HG02970 (cell line): ENCODE data around the gene PTPRJ.

ENCODE experiments used
- ATAC-seq: cut with Tn5 transposase; IDR thresholded peaks from one replicate; pipeline ENCODE4 v1.9.1; 2021; ENCODE audit warnings: mild to moderate bottlenecking, moderate library complexity, moderate number of reproducible peaks; ENCODE audit not compliant: unreplicated experiment, low FRiP score

Gene PTPRJ

DNA sequence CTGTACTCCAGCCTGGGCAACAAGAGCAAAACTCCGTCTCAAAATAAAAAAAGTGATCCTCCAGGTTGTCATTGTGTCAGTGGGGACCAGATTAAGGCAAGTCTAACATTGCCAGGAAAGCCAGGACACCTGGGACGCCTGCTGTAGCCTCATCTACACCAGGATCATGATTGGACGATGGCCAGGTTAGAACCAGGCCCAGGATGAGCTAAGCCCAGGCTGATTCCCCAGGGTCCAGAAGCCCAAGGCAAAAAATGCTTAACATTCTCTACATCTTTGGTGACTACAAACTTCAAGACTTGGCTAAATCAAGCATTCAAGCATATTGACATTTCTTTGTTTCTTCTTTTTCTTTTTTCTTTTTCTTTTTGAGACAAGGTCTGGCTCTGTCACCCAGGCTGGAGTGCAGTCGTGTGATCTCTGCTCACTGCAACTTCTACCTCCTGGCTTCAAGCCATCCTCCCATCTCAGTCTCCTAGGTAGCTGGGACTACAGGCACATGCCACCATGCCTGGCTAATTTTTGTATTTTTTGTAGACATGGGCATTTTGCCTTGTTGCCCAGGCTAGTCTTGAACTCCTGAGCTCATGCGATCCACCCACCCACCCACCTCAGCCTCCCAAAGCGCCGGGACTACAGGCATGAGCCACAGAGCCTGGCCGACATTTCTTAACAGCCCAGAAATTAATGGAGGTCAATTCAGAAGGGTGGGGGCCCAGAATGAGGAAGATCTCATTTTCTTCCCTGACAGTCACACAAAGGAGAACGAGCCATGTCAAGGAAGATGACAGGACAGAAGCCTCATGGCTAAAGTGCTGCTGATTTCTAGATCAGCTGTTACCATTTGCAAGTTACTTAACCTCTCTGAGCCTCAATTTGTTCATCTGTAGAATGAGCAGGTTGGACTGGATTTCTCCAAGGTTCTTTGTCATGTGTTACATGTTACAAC, 12.5 kb upstream of the PTPRJ start:
- ATAC-seq: no peak

DNA sequence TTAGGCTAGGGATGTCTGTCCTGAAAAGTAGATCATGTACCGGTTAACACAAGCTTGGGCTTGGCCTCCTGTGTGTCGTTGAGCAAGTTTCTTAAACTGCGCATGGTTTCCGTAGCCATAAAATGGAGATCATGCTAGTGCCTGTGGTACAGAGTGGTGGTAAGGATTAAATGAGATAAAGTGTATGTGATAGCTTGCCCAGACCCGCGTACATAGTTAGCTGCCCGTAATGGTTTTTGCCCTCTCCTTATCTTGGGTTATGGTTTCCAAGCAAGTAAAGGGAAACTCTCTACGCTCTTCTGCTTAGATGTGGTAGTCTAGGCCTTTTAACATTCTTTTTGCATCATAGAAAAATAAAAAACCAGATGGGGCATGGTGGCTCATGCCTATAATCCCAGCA, 11.0 kb upstream of the PTPRJ start:
- ATAC-seq: no peak

DNA sequence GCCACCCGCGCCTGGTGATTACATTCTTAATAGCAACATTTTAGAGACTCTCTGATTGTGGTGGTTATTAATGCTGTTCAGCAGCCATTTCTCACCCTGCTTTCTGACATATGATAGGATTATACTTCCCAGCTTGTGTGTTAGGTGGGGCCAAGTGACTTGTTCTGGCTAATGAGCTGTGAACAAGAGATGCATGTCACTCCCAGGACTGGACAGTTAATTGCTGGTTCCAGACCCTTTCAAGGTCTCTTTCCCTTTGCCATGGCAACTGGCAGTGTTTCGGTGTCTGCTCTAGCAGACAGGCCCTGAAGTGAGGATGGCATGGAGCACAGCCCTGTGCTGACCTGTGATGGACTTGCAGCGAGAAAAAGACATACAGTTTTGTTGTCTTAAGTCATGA, 8.9 kb upstream of the PTPRJ start:
- no peak for ATAC-seq

DNA sequence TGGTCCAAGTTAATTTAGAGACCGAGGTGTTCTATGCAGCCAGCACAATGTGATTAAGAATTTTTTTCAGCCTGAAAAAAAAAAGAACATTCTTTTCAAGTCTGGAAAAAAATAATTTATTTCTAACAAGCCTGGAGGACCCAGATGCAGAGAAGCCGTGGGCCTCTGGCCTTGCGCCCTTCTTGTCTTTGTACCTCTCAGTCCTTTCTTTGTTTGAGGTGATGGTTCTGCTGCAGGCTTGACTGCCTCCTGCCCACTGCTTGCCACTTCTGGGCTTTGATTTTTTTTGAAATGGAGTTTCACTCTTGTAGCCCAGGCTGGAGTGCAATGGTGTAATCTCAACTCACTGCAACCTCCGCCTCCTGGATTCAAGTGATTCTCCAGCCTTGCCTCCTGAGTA, 7.2 kb upstream of the PTPRJ start:
- no peak for ATAC-seq

DNA sequence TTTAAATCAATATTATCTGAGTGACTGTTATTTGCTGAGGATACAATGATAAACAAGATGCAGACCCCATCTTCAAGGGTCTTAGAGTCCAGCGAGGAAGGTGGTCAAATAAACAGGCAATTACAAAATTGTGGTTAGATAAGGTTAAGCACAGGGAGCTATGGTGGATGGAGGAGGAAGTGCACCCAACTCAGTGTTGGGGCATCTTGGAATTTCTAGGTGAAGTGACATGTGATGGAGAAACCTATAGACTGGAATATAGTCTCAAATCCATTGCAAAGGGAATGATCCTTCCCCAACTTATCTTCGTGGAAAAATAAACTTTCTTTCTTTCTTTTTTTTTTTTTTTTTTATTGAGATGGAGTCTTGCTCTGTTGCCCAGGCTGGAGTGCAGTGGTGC, 3.4 kb upstream of the PTPRJ start:
- no peak for ATAC-seq

DNA sequence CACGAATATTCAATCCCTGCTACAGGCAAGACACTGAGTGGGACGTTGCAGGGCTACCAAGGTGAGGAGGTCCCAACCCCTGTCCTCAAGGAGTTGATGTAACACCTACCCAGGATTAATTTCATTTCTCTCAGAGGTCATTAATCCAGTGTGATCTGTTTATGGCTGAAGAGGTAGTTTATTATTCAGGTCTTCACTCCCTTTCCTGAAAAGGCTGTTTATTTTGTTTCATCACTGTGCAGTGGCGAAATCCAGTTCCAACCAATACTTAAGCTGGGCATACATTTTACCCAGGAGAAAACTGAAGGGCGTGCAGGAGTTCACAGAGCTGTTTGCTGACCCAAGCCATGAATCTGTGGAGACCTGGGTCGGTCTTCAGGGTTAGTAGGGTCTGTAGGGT, 2.7 kb upstream of the PTPRJ start:
- ATAC-seq: no peak

DNA sequence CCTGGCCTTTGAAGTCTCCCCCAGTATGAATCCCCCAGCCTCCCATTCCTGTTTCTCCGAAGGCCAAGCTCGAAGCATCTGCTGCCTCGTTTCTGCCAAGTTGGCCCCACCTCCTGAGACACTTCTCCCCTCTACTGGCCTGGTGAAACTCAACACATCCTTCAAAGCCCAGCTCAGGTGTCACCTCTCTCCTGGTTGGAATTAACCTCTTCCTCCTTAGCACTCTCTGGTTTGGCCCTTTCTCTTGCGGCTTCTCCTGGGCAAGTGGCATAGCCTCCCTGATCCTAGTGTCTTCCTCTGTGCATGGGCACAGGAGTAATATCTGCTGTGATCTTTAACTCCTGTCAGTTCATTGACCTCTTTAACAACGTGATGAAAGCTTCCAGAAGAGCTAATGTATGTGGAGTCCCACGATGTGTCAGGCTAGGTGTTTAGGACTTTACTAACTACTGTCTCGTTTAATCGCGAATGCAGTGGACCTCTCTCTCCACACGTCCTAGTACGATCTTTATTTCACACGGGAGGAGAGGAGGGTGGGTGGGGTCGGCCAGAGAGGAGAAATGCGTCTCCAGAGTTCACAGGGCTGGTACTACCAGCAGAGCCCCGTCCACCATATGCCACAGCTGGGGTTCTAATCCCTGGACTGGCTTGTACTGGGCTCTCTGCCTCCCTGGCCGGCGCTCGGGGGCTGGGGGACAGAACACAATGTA, 826 bp upstream of the PTPRJ start:
- no peak for ATAC-seq

DNA sequence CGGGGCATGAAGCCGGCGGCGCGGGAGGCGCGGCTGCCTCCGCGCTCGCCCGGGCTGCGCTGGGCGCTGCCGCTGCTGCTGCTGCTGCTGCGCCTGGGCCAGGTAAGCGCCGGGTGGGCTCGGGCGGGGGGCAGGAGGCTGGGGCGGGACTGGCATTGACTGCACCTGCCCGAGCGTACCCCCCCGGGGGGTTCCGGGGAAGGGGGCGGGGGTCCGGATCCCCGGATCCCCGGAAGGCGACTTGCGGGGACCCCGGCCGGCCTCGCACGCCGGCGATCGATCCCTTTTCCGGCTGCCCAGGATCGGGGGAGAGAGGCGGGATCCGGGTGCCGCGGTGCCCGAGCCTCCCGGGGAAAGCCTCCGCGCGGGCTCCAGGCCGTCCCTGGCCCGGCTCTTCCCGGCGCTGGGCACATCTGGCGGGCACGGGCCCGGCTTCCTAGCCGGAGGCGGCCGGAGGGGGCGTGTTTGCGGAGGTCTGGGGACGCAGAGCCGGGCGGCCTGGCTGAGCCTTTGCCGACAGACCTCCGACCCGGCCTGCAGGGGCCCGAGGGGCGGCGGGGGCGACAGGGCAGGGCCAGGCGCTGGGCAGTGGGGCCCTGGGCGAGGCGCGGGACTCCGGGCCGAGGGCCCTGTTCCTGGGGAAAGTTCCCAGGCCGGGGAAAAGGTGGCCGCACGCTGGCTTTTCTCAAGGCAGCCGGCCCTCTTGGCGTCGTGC, 705 bp downstream of the PTPRJ start:
- peak; percentile 40 for ATAC-seq

DNA sequence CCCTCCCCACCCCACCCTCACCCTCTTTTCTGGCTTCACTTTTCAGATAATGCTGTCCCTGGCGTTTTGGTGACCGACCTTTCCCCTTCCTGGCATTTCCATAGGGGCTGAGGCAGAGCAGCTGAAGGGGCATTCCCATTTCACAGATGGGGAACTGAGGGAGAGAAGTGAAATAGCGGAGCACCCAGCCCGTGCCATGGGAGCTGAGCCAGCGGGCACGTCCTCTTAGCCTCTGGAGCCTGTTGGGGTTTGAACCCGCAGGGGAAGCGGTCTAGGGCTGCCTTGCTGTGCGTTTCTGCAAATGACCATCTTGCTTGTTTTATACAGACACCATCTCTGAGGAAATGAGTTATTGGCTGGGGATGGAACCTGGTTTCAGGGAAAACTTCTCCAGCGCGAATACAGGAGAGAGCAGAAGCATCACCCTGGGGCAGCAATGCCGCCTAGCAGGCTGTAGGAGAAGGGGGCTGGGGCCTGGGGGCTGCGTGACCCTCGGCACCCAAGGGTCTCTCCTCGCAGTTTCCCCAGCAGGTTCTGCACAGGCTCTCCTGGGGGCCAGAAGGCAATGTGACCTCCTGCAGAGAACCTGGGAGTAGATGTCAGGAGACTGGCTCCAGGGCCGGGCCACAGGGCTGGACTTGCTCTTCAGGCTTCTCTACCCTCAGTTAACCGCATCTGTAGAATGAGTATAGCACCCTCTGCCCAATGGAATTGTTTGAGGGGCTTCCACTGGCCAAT, 1.5 kb downstream of the PTPRJ start:
- ATAC-seq: no peak

DNA sequence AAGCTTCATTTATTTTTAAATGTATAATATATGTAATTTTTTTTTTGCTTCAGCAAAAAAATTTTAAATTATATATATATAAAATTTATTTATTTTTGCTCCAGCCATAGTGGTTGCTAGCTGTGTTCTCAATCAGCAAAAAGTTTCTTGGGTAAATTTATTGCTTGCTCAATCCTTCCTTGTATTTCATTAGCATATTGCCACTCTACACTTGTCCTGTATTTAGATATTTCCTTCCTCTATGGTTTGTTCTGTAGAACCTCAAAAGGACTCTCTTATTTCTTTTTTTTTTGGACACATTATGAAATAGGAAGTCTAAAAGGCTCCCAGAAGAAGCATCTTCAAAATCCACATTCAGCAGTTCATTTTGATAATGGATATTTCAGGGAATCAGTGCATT, 2.3 kb downstream of the PTPRJ start:
- ATAC-seq: no peak

DNA sequence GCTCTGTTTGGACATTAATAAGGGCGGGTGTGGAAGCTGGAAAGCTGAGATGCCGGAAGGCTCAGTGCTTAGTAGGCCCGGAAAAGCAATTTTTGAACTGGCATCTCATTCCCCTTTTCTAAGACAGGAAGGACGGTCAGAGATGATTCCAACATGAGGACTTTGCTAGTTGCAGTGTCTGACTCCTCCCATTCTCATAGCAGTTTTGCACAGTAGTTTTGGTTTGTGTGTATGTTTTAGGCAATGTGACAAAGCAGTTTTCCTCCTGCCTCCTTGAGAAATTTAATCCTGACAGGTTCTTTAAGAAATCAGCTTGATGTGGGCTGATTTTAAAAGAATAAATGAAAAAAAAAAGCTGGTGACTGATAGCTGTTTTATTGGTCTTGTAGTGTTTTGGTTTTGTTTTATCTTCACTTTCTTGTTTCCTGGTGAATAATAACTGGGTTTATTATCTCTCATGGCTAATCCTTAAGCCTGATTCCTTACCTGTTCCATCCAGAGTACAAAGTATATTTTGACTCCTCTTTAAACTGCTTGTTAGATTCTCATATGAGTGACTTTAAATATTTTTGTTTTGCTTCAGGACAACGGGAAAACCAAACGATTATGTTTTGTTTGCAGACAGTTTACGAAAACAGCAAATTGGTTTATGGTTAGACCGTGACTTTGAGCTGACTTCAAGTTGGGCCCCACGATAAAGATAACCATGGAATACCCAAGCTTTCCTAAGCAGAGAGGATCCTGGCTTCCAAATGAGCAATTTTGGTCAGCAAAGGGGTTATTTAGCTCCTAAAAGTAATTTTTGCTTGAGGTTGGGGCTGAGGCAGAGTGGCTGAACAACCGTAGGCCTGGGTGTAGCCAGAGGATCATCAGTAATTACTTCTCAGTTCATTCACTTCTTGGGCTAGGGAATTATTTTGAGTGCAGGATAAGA, 3.4 kb downstream of the PTPRJ start:
- ATAC-seq: no peak

DNA sequence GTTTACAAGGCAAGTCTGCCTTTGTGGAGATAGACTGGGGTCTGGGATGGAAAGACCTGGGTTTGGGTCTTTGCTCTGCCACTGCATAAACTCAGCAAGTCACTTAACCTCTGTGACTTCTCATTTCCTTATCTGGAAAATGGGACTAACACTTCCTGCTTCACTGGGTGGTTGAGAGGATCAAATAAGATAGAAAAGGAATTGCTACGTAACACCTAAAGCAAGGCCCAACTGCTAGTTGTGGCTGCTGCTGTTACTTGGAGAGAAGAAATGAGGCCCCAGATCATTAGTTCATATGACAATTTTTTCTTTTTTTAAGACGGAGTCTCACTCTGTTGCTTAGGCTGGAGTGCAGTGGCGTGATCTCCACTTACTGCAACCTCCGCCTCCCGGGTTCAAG, 5.9 kb downstream of the PTPRJ start:
- ATAC-seq: no peak

DNA sequence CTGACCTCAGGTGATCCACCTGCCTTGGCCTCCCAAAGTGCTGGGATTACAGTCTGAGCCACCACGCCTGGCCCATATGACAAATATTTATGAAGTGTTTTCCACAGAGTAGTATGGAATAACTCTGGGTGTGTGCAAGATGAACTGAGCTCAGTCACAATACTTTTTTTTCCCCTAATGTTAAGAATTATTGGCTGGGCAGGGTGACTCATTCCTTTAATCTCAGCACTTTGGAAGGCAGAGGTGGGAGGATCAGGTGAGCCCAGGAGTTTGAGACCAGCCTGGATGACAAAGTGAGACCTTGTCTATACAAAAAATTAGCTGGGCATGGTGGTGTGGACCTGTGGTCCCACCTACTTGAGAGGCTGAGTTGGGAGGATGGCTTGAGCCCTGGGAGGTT, 6.4 kb downstream of the PTPRJ start:
- ATAC-seq: no peak

DNA sequence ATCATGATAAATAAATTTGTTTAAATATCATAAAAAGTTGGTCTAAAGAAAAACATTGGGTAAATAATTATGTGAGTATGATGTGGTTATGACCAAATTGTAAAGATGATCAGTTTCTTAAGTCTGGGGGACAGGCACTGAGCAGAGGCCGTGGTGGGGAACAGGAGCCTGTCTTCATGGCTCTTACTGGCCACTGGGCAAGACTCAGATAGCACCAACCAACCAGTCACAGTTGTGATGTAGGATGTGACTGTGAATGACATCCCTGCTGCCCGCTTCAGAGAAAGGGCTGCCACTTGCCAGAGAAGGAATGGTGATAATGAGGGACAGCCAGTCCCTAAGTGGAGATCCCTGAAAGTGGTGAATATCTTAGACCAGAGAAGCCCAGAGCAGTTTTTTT, 7.0 kb downstream of the PTPRJ start:
- no peak for ATAC-seq

DNA sequence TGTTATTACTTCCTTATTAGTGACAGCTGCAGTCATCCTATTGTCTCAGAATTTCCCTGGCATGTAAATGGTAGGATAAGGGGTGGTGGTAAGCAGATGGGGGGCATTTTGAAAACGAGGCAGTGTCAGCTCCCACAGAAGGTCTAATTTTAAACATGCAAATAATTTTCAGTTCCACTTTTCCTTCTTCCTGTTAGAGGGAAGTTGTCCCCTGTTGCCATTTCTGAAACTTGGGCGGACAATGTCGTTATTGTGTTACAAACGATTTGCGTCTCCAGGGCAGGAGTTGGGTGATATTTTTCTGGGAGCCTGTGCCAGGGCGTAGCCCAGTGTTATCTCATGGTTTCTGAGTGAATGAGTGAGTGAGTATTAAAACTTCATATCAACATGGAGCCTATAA, 7.4 kb downstream of the PTPRJ start:
- no peak for ATAC-seq

DNA sequence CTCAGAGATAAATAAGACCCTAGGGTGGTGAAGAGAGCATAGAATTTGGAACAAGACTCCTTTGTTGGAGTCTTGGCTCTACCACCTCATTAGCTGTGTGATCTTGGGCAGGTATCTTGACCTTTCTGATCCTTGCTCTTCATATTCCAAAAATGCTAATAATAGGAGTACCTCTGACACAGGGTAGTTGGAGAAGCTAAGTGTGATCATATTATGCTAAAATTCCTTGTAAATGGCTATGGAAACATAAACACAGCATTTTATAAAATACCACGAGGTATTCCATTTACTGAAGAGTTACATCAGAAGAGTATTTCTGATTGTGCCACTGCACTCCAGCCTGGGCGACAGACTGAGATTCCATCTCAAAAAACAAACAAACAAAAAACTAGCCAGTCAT, 9.4 kb downstream of the PTPRJ start:
- ATAC-seq: no peak

DNA sequence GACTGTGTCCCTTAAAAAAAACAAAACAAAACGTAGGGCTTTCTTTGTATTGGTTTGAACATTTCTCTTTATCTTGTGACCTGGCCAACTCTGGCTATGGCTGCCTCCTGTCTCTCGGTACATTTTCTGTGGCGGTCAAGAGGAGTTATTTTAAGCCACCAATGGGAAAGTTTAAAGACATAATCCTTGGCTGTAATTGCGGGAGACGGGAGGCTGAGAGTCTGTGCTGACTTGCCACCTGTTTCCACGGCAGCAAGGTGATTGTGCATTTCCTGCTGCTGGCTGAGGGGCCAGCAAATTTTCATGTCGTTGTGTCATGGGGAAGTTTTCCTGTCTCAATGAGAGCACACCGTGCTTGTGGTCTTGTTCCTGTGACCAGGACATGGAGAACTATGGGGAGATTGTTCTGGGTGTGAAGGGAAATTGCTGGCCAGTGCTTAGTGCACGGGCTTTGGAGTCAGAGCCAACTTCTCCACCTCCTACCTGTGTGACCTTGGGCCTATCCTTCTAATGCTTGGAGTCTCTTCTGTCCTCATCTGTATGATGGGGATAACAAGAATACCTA, 11.0 kb downstream of the PTPRJ start:
- no peak for ATAC-seq

DNA sequence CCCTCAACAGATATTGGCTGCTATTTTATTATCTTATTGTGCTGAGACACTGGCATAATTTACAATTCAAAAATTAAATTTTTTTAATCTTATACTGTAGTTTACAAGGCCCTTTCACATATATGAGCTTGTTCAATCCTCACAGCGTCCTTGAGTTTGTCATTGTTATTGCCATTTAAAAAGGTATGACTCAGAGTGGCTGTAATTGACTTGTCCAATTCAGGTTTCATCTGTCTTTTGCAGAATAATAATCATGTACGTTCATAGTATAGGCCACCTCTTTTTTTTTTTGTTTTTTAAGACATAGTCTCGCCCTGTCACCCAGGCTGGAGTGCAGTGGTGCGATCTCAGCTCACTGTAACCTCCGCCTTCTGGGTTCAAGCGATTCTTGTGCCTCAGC, 11.5 kb downstream of the PTPRJ start:
- ATAC-seq: no peak
